ENCODE results near the gene E2F6. TPM values are rescaled to one million over a fixed set of nuclear protein-coding genes. Genes with fewer than 3 reads are reported as not detected.

Gene E2F6
- total and polyA plus RNA-seq, 2 of the 13 experiments (the other 11 are each of a cell fraction or from before 2014, with no cell fraction given): 27.3 to 36.0 TPM

- no peak for TF ChIP-seq CC2D1A (CRISPR knock-in tag; IDR thresholded peaks at IDR 0.05)
- no peak for TF ChIP-seq U2AF1 (optimal IDR thresholded peaks at IDR 0.05; ENCODE audit: low read depth, low read length)
- peak; percentile 71 for TF ChIP-seq HMG20A (CRISPR knock-in tag; IDR thresholded peaks at IDR 0.05; ENCODE audit: borderline replicate concordance)
- peak; percentile 55; the same call in 1 of the 2 replicates for TF ChIP-seq RORA (CRISPR knock-in tag; IDR thresholded peaks at IDR 0.05)
- TF ChIP-seq ZNF451 (CRISPR knock-in tag; IDR thresholded peaks at IDR 0.05): no peak
- TF ChIP-seq SNAPC2 (CRISPR knock-in tag; IDR thresholded peaks at IDR 0.05): no peak
- TF ChIP-seq USF2 (IDR thresholded peaks at IDR 0.05; ENCODE audit: low read depth, low read length): no peak
- TF ChIP-seq USF2 (CRISPR knock-in tag; IDR thresholded peaks at IDR 0.05; ENCODE audit: borderline replicate concordance): no peak
- TF ChIP-seq ZNF547 (CRISPR knock-in tag; IDR thresholded peaks at IDR 0.05): no peak
- TF ChIP-seq AFF4 (CRISPR knock-in tag; IDR thresholded peaks at IDR 0.05): no peak
- no peak for TF ChIP-seq JDP2 (CRISPR knock-in tag; IDR thresholded peaks at IDR 0.05; ENCODE audit: borderline replicate concordance)
- TF ChIP-seq MTF2 (CRISPR knock-in tag; IDR thresholded peaks at IDR 0.05; ENCODE audit: borderline replicate concordance): no peak
- no peak for TF ChIP-seq ZNF225 (CRISPR knock-in tag; IDR thresholded peaks at IDR 0.05)
- TF ChIP-seq SNAPC5 (CRISPR knock-in tag; IDR thresholded peaks at IDR 0.05; ENCODE audit: borderline replicate concordance): no peak
- no peak for TF ChIP-seq MLX (CRISPR knock-in tag; IDR thresholded peaks at IDR 0.05)
- TF ChIP-seq ZNF496 (CRISPR knock-in tag; IDR thresholded peaks at IDR 0.05; ENCODE audit: insufficient replicate concordance): no peak
- no peak for TF ChIP-seq ZNF724P (CRISPR knock-in tag; IDR thresholded peaks at IDR 0.05; ENCODE audit: borderline replicate concordance)
- no peak for TF ChIP-seq ELF1 (CRISPR knock-in tag; IDR thresholded peaks at IDR 0.05)
- no peak for TF ChIP-seq PLSCR1 (CRISPR knock-in tag; IDR thresholded peaks at IDR 0.05; ENCODE audit: borderline replicate concordance)
- TF ChIP-seq ZIK1 (CRISPR knock-in tag; IDR thresholded peaks at IDR 0.05; ENCODE audit: borderline replicate concordance, low read depth): no peak
- no peak for TF ChIP-seq HMGA1 (CRISPR knock-in tag; conservative IDR thresholded peaks at IDR 0.05)
- TF ChIP-seq MBNL3 (CRISPR knock-in tag; conservative IDR thresholded peaks at IDR 0.05): no peak
- peak; percentile 69; the same call in 1 of the 2 replicates for TF ChIP-seq ZNF362 (CRISPR knock-in tag; IDR thresholded peaks at IDR 0.05; ENCODE audit: borderline replicate concordance)
Measured at GRCh38 chr2:11422901-11423435, 43.0 kb downstream of the E2F6 start (continued).

Data from HepG2 (cell line).